Gastroesophageal sphincter (tissue), 3 donors: Measurements from ENCODE around the gene CAPS2.

Experiments used
- CTCF ChIP-seq, 4 experiments: fragments of 200-600 bp in 2 of 4; fragments of 450-650 bp in 2 of 4; sonication (generic) in 1 of 4; IDR thresholded peaks; one replicate each; pipeline ENCODE4 v1.5.1; 2017 to 2019; ENCODE audit warnings: antibody characterized with exemption in 4 of 4, mild to moderate bottlenecking in 2 of 4, moderate library complexity in 2 of 4
- POLR2A ChIP-seq, 2 donors: fragments of 450-650 bp; IDR thresholded peaks; one replicate each; pipeline ENCODE4 v1.6.1; 2017; ENCODE audit warnings: antibody characterized with exemption in 2 of 2, mild to moderate bottlenecking in 2 of 2, moderate library complexity in 1 of 2
- POLR2AphosphoS5 ChIP-seq: sonication (generic); formaldehyde crosslinking; IDR thresholded peaks from one replicate; pipeline ENCODE4 v1.6.1; 2017; ENCODE audit warnings: antibody characterized with exemption

- TF ChIP-seq CTCF (IDR thresholded peaks at IDR 0.05) (no peak), POLR2AphosphoS5 (no peak), POLR2A (IDR thresholded peaks at IDR 0.05) (no peak)
Observed at GRCh38 chr12:75236206-75236605, 93.9 kb downstream of the CAPS2 start.
